NCI-H226 (cell line): ENCODE measurements around the gene SYT8.

ENCODE experiments used
- DNase-seq: peaks from one replicate; pipeline ENCODE4 v3.0.0-alpha.2; 2015

The SYT8 gene

GRCh38 chr11:1846453-1846932 is 11.7 kb downstream of the SYT8 start:
- no peak for DNase-seq

- DNase-seq: no peak
Measured at GRCh38 chr11:1847006-1847735, 12.4 kb downstream of the SYT8 start.

GRCh38 chr11:1847926-1848639 is 13.3 kb downstream of the SYT8 start:
- no peak for DNase-seq

- DNase-seq: no peak
Measured at GRCh38 chr11:1848640-1849430, 14.0 kb downstream of the SYT8 start.

- DNase-seq: no peak
Measured at GRCh38 chr11:1851468-1852180, 16.8 kb downstream of the SYT8 start.

GRCh38 chr11:1852271-1852876 is 17.6 kb downstream of the SYT8 start:
- no peak for DNase-seq

GRCh38 chr11:1852877-1853276 is 18.1 kb downstream of the SYT8 start, which contains the start of gene LSP1:
Gene LSP1 (plus strand): TSS chr11:1853084. CDS start chr11:1853145, 61 bp downstream.
- no peak for DNase-seq

GRCh38 chr11:1853376-1854131 is 18.8 kb downstream of the SYT8 start:
- DNase-seq: no peak

GRCh38 chr11:1854132-1854948 is 19.6 kb downstream of the SYT8 start:
- DNase-seq: no peak

GRCh38 chr11:1854949-1855885 is 20.4 kb downstream of the SYT8 start:
- DNase-seq: no peak

- DNase-seq: no peak
Measured at GRCh38 chr11:1855886-1856265, 21.1 kb downstream of the SYT8 start.

GRCh38 chr11:1856306-1857005 is 21.7 kb downstream of the SYT8 start:
- no peak for DNase-seq

- DNase-seq: no peak
Measured at GRCh38 chr11:1857064-1857463, 22.3 kb downstream of the SYT8 start.

GRCh38 chr11:1858154-1858553 is 23.4 kb downstream of the SYT8 start:
- no peak for DNase-seq

- no peak for DNase-seq
Measured at GRCh38 chr11:1858576-1858975, 23.8 kb downstream of the SYT8 start.

- DNase-seq: no peak
Measured at GRCh38 chr11:1859004-1859403, 24.2 kb downstream of the SYT8 start.

- no peak for DNase-seq
Measured at GRCh38 chr11:1860108-1860507, 25.3 kb downstream of the SYT8 start.
